IPS-15b (cell line): ENCODE measurements around the gene MTMR10.
A peak's percentile ranks its signal among the peaks of the same experiment; 100 is the strongest.

Experiments used
- H3K27me3 ChIP-seq: one replicate; pipeline ENCODE4 v1.6.1; 2013; ENCODE audit warnings: low read length; ENCODE audit not compliant: control insufficient read depth, insufficient read depth
- H3K36me3 ChIP-seq: one replicate; pipeline ENCODE4 v1.6.1; 2013; ENCODE audit warnings: low read length; ENCODE audit not compliant: control insufficient read depth, insufficient read depth
- H3K4me1 ChIP-seq: one replicate; pipeline ENCODE4 v1.6.1; 2013; ENCODE audit warnings: mild to moderate bottlenecking, low read length; ENCODE audit not compliant: control insufficient read depth, insufficient read depth
- H3K4me3 ChIP-seq: one replicate; pipeline ENCODE4 v1.5.1; 2013; ENCODE audit warnings: low read depth, low read length
- H3K9ac ChIP-seq: one replicate; pipeline ENCODE4 v1.6.1; 2013; ENCODE audit warnings: low read depth, mild to moderate bottlenecking, low read length
- H3K9me3 ChIP-seq: one replicate; pipeline ENCODE4 v1.6.1; 2013; ENCODE audit warnings: mild to moderate bottlenecking, low read length; ENCODE audit not compliant: control insufficient read depth, insufficient read depth

The MTMR10 gene

GRCh38 chr15:31010036-31010435 is 18.6 kb upstream of the MTMR10 start:
- Histone ChIP-seq H3K27me3 (no peaks in the 10 kb centered on the region), H3K36me3 (no peaks in the 10 kb centered on the region), H3K9me3 (no peaks in the 10 kb centered on the region), H3K4me1 (peaks cover 17% of the 10 kb centered on the region), H3K9ac (no peak overlapping the region), H3K4me3 (no peak overlapping the region)

GRCh38 chr15:31005660-31006059 is 14.2 kb upstream of the MTMR10 start:
- Histone ChIP-seq H3K27me3 (no peaks in the 10 kb centered on the region), H3K4me1 (peaks cover 11% of the 10 kb centered on the region), H3K4me3 (no peak overlapping the region), H3K9ac (no peak overlapping the region), H3K36me3 (no peaks in the 10 kb centered on the region), H3K9me3 (no peaks in the 10 kb centered on the region)

- Histone ChIP-seq H3K4me3 (no peak overlapping the region), H3K9ac (no peak overlapping the region), H3K27me3 (no peaks in the 10 kb centered on the region), H3K4me1 (peaks cover 11% of the 10 kb centered on the region), H3K9me3 (no peaks in the 10 kb centered on the region), H3K36me3 (no peaks in the 10 kb centered on the region)
Observed at GRCh38 chr15:31004220-31004733, 12.8 kb upstream of the MTMR10 start.

GRCh38 chr15:31001702-31002101 is 10.3 kb upstream of the MTMR10 start:
- peaks cover 11% of the 10 kb centered on the region for H3K4me1 ChIP-seq
- no peak overlapping the region for H3K9ac ChIP-seq
- no peak overlapping the region for H3K4me3 ChIP-seq
- no peaks in the 10 kb centered on the region for H3K36me3 ChIP-seq
- no peaks in the 10 kb centered on the region for H3K9me3 ChIP-seq
- no peaks in the 10 kb centered on the region for H3K27me3 ChIP-seq

- H3K9me3 ChIP-seq = no peaks in the 10 kb centered on the region
- no peaks in the 10 kb centered on the region for H3K27me3 ChIP-seq
- no peaks in the 10 kb centered on the region for H3K36me3 ChIP-seq
- H3K4me3 ChIP-seq = no peak overlapping the region
- H3K4me1 ChIP-seq = peaks cover 7% of the 10 kb centered on the region
- no peak overlapping the region for H3K9ac ChIP-seq
Observed at GRCh38 chr15:30999729-31000128, 8.3 kb upstream of the MTMR10 start.

GRCh38 chr15:30997270-30997669 is 5.8 kb upstream of the MTMR10 start:
- H3K36me3 ChIP-seq = no peaks in the 10 kb centered on the region
- H3K9ac ChIP-seq = no peak overlapping the region
- no peak overlapping the region for H3K4me3 ChIP-seq
- H3K9me3 ChIP-seq = no peaks in the 10 kb centered on the region
- peaks cover 2% of the 10 kb centered on the region for H3K4me1 ChIP-seq
- no peaks in the 10 kb centered on the region for H3K27me3 ChIP-seq

GRCh38 chr15:30992249-30992864 is 929 bp upstream of the MTMR10 start:
- H3K9me3 ChIP-seq = no peaks in the 10 kb centered on the region
- no peaks in the 10 kb centered on the region for H3K27me3 ChIP-seq
- peak overlapping the region; percentile 92 for H3K4me3 ChIP-seq
- no peaks in the 10 kb centered on the region for H3K36me3 ChIP-seq
- peaks cover 7% of the 10 kb centered on the region for H3K4me1 ChIP-seq
- peak overlapping the region; percentile 70 for H3K9ac ChIP-seq

GRCh38 chr15:30990446-30991254 is 778 bp downstream of the MTMR10 start:
- peak overlapping the region; percentile 92 for H3K4me3 ChIP-seq
- no peaks in the 10 kb centered on the region for H3K36me3 ChIP-seq
- peaks cover 7% of the 10 kb centered on the region for H3K4me1 ChIP-seq
- H3K27me3 ChIP-seq = no peaks in the 10 kb centered on the region
- no peaks in the 10 kb centered on the region for H3K9me3 ChIP-seq
- H3K9ac ChIP-seq = peak overlapping the region; percentile 87

- Histone ChIP-seq H3K4me1 (peaks cover 7% of the 10 kb centered on the region), H3K36me3 (no peaks in the 10 kb centered on the region), H3K27me3 (no peaks in the 10 kb centered on the region), H3K9me3 (no peaks in the 10 kb centered on the region), H3K4me3 (peak overlapping the region; percentile 92), H3K9ac (no peak overlapping the region)
Observed at GRCh38 chr15:30990036-30990435, 1.4 kb downstream of the MTMR10 start.

GRCh38 chr15:30985081-30985531 is 6.3 kb downstream of the MTMR10 start:
- H3K4me1 ChIP-seq = peaks cover 3% of the 10 kb centered on the region
- no peak overlapping the region for H3K4me3 ChIP-seq
- no peak overlapping the region for H3K9ac ChIP-seq
- no peaks in the 10 kb centered on the region for H3K36me3 ChIP-seq
- no peaks in the 10 kb centered on the region for H3K27me3 ChIP-seq
- no peaks in the 10 kb centered on the region for H3K9me3 ChIP-seq

GRCh38 chr15:30984542-30984941 is 6.9 kb downstream of the MTMR10 start:
- Histone ChIP-seq H3K9ac (no peak overlapping the region), H3K9me3 (no peaks in the 10 kb centered on the region), H3K27me3 (no peaks in the 10 kb centered on the region), H3K4me3 (no peak overlapping the region), H3K4me1 (no peaks in the 10 kb centered on the region), H3K36me3 (no peaks in the 10 kb centered on the region)

GRCh38 chr15:30984118-30984517 is 7.3 kb downstream of the MTMR10 start:
- no peaks in the 10 kb centered on the region for H3K36me3 ChIP-seq
- no peak overlapping the region for H3K9ac ChIP-seq
- H3K27me3 ChIP-seq = no peaks in the 10 kb centered on the region
- H3K9me3 ChIP-seq = no peaks in the 10 kb centered on the region
- H3K4me3 ChIP-seq = no peak overlapping the region
- no peaks in the 10 kb centered on the region for H3K4me1 ChIP-seq
